Measurements from ENCODE around the gene ENG. TPM values are rescaled to one million over a fixed set of nuclear protein-coding genes. Genes with fewer than 3 reads are reported as not detected.

ENG gene
- total RNA-seq, 1 experiment from 2014 or later: 0.76 TPM

GRCh38 chr9:127790094-127790855, 64.2 kb downstream of the ENG start:
- no TSS peak for BruUV-seq (replicated peaks)
- H3K9me3 ChIP-seq (ENCODE audit: control insufficient read depth in 1 of 2, insufficient read depth in 1 of 2, low read depth in 1 of 2, low read length in 2 of 2): no peaks in the 10 kb centered on the region
- no peak overlapping the region for H2AFZ ChIP-seq (ENCODE audit: low read depth, low read length, poor library complexity, severe bottlenecking)
- H3K4me2 ChIP-seq (ENCODE audit: low read length): no peak overlapping the region
- no peak overlapping the region for H3K27ac ChIP-seq (ENCODE audit: low read depth, low read length)
- DNase-seq (ENCODE audit: low read depth, low spot score) (no peak), ATAC-seq (no peak)
- H3K9me2 ChIP-seq (ENCODE audit: insufficient read depth): no peaks in the 10 kb centered on the region
- peaks cover 50% of the 10 kb centered on the region for H3K79me2 ChIP-seq (ENCODE audit: insufficient read depth, low read length)
- RAD21 ChIA-PET (ENCODE audit: low non-redundant PET in 1 of 2, low total read pairs in 2 of 2, uncharacterized antibody in 2 of 2, unreplicated experiment in 2 of 2): no interaction called here
- CTCF ChIA-PET: interaction anchor here (0.6 kb wide), 1 partner anchor 11 kb away, joined by 3 read pairs; no protein-coding TSS in a partner anchor
- no peak overlapping the region for H3K9ac ChIP-seq (ENCODE audit: low read length)
- H3K36me3 ChIP-seq (ENCODE audit: control insufficient read depth in 1 of 2, insufficient read depth in 2 of 2, low read length in 2 of 2): peaks cover 35 to 55% of the 10 kb centered on the region in 2 experiments
- intact Hi-C loops (cut with micrococcal nuclease): no loop called here
- no peaks in the 10 kb centered on the region for H3K27me3 ChIP-seq (ENCODE audit: insufficient read depth, low read length)
- POLR2A ChIA-PET: no interaction called here
- no peak for TF ChIP-seq CBX3 (IDR thresholded peaks at IDR 0.05; ENCODE audit: low read depth)
- no peak for TF ChIP-seq EZH2phosphoT487 (IDR thresholded peaks at IDR 0.05; ENCODE audit: borderline replicate concordance)
- TF ChIP-seq CEBPB (IDR thresholded peaks at IDR 0.05; ENCODE audit: low read depth): no peak
- TF ChIP-seq, protein P1, sequence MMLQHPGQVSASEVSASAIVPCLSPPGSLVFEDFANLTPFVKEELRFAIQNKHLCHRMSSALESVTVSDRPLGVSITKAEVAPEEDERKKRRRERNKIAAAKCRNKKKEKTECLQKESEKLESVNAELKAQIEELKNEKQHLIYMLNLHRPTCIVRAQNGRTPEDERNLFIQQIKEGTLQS (IDR thresholded peaks at IDR 0.05): no peak
- TF ChIP-seq JUND (IDR thresholded peaks at IDR 0.05): no peak
- no peak for TF ChIP-seq REST (IDR thresholded peaks at IDR 0.05; ENCODE audit: low read depth)
- TF ChIP-seq ZNF274 (IDR thresholded peaks at IDR 0.05; ENCODE audit: low read depth, low read length): no peak
- TF ChIP-seq ELF1 (IDR thresholded peaks at IDR 0.05; ENCODE audit: borderline replicate concordance, low read depth): no peak
- no peak for TF ChIP-seq MAX (IDR thresholded peaks at IDR 0.05)
- no peak for TF ChIP-seq ZBTB33 (IDR thresholded peaks at IDR 0.05; ENCODE audit: extremely low read depth, insufficient replicate concordance, low read length)
- TF ChIP-seq EGR1 (IDR thresholded peaks at IDR 0.05; ENCODE audit: low read depth): no peak
- no peak for TF ChIP-seq POLR2AphosphoS5 (IDR thresholded peaks at IDR 0.05; ENCODE audit: low read depth, low read length)
- no peak overlapping the region for H3K4me3 ChIP-seq (replicated peaks in 1 of 2; ENCODE audit: low read depth in 1 of 2, low read length in 2 of 2)
- H3K4me1 ChIP-seq (ENCODE audit: control insufficient read depth in 1 of 2, insufficient read depth in 2 of 2, low read length in 2 of 2): peaks cover 15 to 20% of the 10 kb centered on the region in 2 experiments; a peak in 3 of 4 replicates
- peaks cover 31% of the 10 kb centered on the region; the same call in 1 of the 2 replicates for H4K20me1 ChIP-seq (ENCODE audit: insufficient read depth)
